ENCODE results near the gene KIF19.
"Not testable (repeated sequence)": the region's sequence is repeated elsewhere in the genome, so short reads cannot be mapped to it uniquely, and the experiment has no call there.

Gene KIF19

DNA sequence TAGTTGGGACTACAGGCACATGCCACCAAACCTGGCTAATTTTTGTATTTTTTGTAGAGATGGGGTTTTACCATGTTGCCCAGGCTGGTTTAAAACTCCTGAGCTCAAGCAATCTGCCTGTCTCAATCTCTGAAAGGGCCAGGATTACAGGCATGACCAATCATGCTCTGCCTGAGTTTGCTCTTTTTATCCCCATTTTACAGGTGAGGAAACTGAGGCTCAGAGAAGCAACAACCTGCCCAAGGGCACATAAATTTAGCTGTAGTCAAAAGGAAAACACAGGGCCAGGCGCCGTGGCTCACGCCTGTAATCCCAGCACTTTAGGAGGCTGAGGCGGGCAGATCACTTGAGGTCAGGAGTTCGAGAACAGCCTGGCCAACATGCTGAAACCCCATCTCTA lies 79.3 kb downstream of the KIF19 start:
- H3K18ac ChIP-seq (ENCODE audit: low read depth in 1 of 2, low read length in 2 of 2); H3K9me3 ChIP-seq (ENCODE audit: control insufficient read depth, low read length); H3K4ac ChIP-seq (ENCODE audit: low read depth in 1 of 2, low read length in 2 of 2); H2BK12ac ChIP-seq (ENCODE audit: low read length in 2 of 2); H2BK5ac ChIP-seq (ENCODE audit: low read depth, low read length, poor library complexity, severe bottlenecking); H3K4me3 ChIP-seq (ENCODE audit: insufficient read depth in 1 of 2, low read depth in 1 of 2, low read length in 2 of 2); H2AK5ac ChIP-seq (ENCODE audit: low read length, severe bottlenecking); H3K9ac ChIP-seq (ENCODE audit: low read length); H2AFZ ChIP-seq (ENCODE audit: low read depth, low read length); H4K91ac ChIP-seq (ENCODE audit: low read length); H3K79me1 ChIP-seq (replicated peaks; ENCODE audit: low read length, poor library complexity, severe bottlenecking); DNase-seq; H3K36me3 ChIP-seq (ENCODE audit: control insufficient read depth in 1 of 2, insufficient read depth in 2 of 2, low read depth in 1 of 2, low read length in 2 of 2); H3K4me2 ChIP-seq (ENCODE audit: low read length, poor library complexity, severe bottlenecking); H2BK15ac ChIP-seq (ENCODE audit: low read depth, poor library complexity, severe bottlenecking); H4K8ac ChIP-seq (ENCODE audit: low read length); H3K23ac ChIP-seq (ENCODE audit: low read length in 2 of 2); H3K14ac ChIP-seq (ENCODE audit: low read length in 2 of 2); H3K27ac ChIP-seq (ENCODE audit: low read length, poor library complexity, severe bottlenecking); H2BK120ac ChIP-seq (ENCODE audit: low read depth, low read length): not testable (repeated sequence)
- H3K27me3 ChIP-seq (ENCODE audit: control insufficient read depth in 1 of 2, insufficient read depth in 1 of 2, low read length in 2 of 2) = peaks cover 0 to 30% of the 10 kb centered on the region in 2 experiments
- H3K4me1 ChIP-seq (ENCODE audit: control insufficient read depth, insufficient read depth, low read depth, low read length) = peaks cover 13% of the 10 kb centered on the region
- 83% methylated on average over 5 of the region's 5 CpGs for WGBS
